ENCODE results near the gene ORAI2. TPM values are rescaled to one million over a fixed set of nuclear protein-coding genes. Genes with fewer than 3 reads are reported as not detected.

The ORAI2 gene
- total and polyA plus RNA-seq, 8 donors, result 8.8 to 38.2 (median 13.2) TPM

DNA sequence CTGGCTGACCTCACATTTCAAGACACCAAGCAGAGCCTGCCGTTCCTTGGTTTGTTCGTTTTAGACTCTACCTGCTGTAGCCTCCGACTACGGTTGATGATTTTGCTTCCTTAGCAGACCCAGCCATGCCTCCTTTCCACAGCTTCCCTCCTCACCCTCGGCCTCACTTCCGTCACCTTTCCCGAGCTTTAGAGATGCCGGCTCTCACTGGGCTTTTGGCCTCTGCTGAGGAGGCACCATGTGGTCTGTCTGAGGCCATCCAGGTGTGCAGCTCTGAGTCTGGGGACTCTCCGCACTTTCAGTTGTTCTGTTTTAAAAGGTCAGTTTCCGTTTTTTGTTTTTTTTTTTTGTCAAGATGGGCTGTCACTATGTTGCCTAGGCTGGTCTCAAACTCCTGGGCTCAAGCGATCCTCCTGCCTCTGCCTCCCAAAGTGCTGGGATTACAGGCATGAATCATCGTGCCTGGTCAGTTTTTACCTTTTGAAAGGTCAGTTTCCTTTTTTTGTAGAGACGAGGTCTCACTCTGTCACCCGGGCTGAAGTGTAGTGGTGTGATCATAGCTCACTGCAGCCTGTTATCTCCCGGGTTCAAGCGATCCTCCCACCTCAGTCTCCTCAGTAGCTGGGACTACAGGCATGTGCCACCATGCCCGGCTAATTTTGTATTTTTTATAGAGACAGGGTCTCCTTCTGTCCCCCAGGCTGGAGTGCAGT is 11.7 kb downstream of the ORAI2 start:
- H3K9me3 ChIP-seq, result no peaks in the 10 kb centered on the region
- H3K27ac ChIP-seq, result no peak overlapping the region
- ATAC-seq, result no peak
- TF ChIP-seq, protein P1, sequence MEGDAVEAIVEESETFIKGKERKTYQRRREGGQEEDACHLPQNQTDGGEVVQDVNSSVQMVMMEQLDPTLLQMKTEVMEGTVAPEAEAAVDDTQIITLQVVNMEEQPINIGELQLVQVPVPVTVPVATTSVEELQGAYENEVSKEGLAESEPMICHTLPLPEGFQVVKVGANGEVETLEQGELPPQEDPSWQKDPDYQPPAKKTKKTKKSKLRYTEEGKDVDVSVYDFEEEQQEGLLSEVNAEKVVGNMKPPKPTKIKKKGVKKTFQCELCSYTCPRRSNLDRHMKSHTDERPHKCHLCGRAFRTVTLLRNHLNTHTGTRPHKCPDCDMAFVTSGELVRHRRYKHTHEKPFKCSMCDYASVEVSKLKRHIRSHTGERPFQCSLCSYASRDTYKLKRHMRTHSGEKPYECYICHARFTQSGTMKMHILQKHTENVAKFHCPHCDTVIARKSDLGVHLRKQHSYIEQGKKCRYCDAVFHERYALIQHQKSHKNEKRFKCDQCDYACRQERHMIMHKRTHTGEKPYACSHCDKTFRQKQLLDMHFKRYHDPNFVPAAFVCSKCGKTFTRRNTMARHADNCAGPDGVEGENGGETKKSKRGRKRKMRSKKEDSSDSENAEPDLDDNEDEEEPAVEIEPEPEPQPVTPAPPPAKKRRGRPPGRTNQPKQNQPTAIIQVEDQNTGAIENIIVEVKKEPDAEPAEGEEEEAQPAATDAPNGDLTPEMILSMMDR (IDR thresholded peaks at IDR 0.05), result no peak
- H3K4me3 ChIP-seq, result no peak overlapping the region
- peaks cover 0 to 3% of the 10 kb centered on the region in 2 donors for H3K4me1 ChIP-seq
- H3K36me3 ChIP-seq, result peaks cover 0 to 82% of the 10 kb centered on the region in 2 donors
- no peaks in the 10 kb centered on the region for H3K27me3 ChIP-seq
- intact Hi-C loops (cut with DNase I), result no loop called here
- DNase-seq, result no peak

GRCh38 chr7:102445674-102446071 is 12.3 kb downstream of the ORAI2 start:
- intact Hi-C loops (cut with DNase I), result no loop called here
- no peak overlapping the region for H3K27ac ChIP-seq

DNA sequence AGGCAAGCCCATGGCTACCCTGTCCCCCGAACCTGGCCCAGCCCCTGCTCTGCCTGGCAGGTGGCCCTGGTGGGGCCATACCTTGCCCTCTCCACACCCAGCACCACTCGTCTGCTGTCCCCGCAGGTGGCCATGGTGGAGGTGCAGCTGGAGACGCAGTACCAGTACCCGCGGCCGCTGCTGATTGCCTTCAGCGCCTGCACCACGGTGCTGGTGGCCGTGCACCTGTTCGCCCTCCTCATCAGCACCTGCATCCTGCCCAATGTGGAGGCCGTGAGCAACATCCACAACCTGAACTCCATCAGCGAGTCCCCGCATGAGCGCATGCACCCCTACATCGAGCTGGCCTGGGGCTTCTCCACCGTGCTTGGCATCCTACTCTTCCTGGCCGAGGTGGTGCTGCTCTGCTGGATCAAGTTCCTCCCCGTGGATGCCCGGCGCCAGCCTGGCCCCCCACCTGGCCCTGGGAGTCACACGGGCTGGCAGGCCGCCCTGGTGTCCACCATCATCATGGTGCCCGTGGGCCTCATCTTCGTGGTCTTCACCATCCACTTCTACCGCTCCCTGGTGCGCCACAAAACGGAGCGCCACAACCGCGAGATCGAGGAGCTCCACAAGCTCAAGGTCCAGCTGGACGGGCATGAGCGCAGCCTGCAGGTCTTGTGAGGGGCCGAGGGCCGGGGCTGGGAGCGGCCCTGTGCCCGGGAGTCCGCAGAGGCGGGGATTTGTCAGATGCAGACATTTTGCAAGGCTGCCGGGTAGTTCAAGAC is 13.2 kb downstream of the ORAI2 start:
- intact Hi-C loops (cut with DNase I), result no loop called here
- Histone ChIP-seq H3K27me3 (no peaks in the 10 kb centered on the region), H3K36me3 (peaks cover 0 to 69% of the 10 kb centered on the region in 2 donors), H3K27ac (no peak overlapping the region), H3K4me3 (no peak overlapping the region), H3K9me3 (no peaks in the 10 kb centered on the region), H3K4me1 (no peaks in the 10 kb centered on the region)
- ATAC-seq (no peak), DNase-seq (no peak)
- TF ChIP-seq, protein P1 (IDR thresholded peaks at IDR 0.05), result no peak

More at GRCh38 chr7:102445674-102446071, 12.3 kb downstream of the ORAI2 start:
- ATAC-seq (no peak), DNase-seq (no peak)
- no peaks in the 10 kb centered on the region for H3K27me3 ChIP-seq
- TF ChIP-seq, protein P1 (IDR thresholded peaks at IDR 0.05), result no peak
- H3K36me3 ChIP-seq, result peaks cover 0 to 78% of the 10 kb centered on the region in 2 donors
- H3K4me1 ChIP-seq, result peaks cover 0 to 3% of the 10 kb centered on the region in 2 donors
- no peaks in the 10 kb centered on the region for H3K9me3 ChIP-seq
- H3K4me3 ChIP-seq, result no peak overlapping the region

- DNase-seq, result no peak
- TF ChIP-seq, protein P1 (IDR thresholded peaks at IDR 0.05), result no peak
These were observed 13.9 kb downstream of the ORAI2 start for GRCh38 chr7:102447311-102447710.

DNA sequence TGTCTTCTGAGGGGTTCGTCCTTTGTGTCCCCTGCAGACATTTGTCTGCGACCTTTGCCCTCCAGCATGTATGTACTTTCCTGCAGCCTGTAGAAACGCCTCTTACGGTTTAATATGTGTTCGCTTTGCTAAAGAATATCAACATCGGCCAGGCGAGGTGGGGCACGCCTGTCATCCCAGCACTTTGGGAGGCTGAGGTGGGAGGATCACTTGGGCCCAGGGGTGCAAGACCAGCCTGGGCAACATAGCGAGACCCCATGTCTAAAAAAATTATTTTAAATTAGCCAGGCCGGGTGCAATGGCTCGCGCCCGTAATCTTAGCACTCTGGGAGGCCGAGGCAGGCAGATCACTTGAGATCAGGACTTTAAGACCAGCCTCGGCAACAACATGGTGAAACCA is 15.8 kb downstream of the ORAI2 start:
- no peak overlapping the region for H3K27ac ChIP-seq
- H3K9me3 ChIP-seq, result no peaks in the 10 kb centered on the region
- H3K36me3 ChIP-seq, result peaks cover 0 to 54% of the 10 kb centered on the region in 2 donors
- H3K27me3 ChIP-seq, result no peaks in the 10 kb centered on the region
- DNase-seq (no peak), ATAC-seq (no peak)
- intact Hi-C loops (cut with DNase I), result no loop called here
- H3K4me3 ChIP-seq, result no peak overlapping the region
- TF ChIP-seq, protein P1 (IDR thresholded peaks at IDR 0.05), result no peak
- H3K4me1 ChIP-seq, result no peaks in the 10 kb centered on the region

More at GRCh38 chr7:102447311-102447710, 13.9 kb downstream of the ORAI2 start:
- Histone ChIP-seq H3K27me3 (no peaks in the 10 kb centered on the region), H3K4me1 (no peaks in the 10 kb centered on the region), H3K36me3 (peaks cover 0 to 62% of the 10 kb centered on the region in 2 donors), H3K4me3 (no peak overlapping the region), H3K9me3 (no peaks in the 10 kb centered on the region), H3K27ac (no peak overlapping the region)
- no peak for ATAC-seq
- intact Hi-C loops (cut with DNase I), result no loop called here
